GM18867 (cell line): Measurements from ENCODE around the gene FOXE3.
A peak's percentile ranks its signal among the peaks of the same experiment; 100 is the strongest.

ENCODE experiments used
- ATAC-seq: cut with Tn5 transposase; IDR thresholded peaks from one replicate; pipeline ENCODE4 v1.9.1; 2021; ENCODE audit warnings: mild to moderate bottlenecking, moderate library complexity; ENCODE audit not compliant: unreplicated experiment

The FOXE3 gene

DNA sequence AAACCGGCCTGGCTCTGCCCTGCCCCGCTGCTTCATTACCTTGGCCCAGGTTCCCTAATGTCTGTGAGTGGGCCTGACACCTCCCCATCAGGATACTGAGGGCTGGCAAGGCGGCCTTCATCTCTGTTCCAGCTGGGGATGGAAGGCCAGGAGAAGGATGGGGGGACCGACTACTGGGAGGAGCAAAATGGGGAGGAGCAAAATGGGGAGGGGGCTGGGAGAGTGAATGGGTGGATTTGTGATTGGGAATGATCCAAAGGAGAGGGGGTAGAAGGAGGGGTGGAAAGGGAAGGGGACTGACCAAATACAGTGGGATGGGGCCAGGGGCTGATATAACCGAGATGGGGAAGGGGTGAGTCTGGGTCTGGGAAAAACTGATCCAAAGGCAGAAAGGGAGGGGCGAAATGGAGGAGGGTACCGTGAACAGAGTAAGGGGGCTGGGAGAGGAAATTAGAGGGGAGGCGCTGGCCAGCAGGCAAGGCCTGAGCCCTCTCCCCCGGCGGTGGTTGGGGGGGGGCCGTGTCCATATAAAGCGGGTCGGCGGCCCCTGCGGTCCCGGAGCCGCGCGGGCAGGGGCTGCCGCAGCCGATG is at the start of gene FOXE3:
Gene FOXE3 (plus strand): TSS at position 558 of the 591 bp plus-strand sequence. CDS start 31 bp downstream, at position 589.
- ATAC-seq = no peak

DNA sequence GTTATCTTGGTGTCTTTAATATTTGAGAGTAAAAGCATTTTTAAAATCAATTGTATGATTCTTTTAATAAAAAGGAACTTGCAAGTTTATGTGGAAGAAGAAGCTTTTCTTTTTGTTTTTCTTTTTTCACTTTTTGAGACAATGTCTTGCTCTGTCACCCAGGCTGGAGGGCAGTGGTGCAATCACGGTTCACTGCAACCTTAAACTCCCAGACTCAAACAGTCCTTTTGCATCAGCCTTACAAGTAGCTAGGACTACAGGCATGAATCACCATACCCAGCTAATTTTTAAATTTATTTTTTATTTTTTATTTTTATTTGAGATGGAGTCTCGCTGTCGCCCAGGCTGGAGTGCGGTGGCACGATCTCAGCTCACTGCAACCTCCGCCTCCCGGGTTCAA is 48.4 kb upstream of the FOXE3 start:
- ATAC-seq = no peak

DNA sequence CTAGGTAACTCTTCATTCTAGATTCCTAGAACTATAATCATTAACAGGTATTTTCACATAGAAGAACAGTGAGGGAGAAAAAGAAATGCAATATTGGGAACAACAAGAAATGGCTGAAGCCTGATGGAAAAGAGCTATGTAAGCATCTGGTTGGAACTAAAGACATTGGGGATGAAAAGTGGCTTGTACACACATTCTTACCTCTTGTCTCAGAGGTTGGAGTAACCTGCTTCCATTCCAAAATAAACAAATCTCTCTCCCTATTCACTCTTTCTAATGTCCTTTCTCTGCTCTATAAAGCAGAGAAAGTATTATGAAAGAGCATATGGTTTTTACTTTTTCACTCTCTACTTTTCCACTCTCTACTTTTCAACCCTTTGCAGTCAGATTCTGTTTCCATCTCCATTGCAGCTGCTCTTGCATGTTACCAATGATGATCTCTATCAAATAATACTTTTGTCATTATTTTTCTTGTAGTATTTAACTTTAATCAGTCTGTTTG is 45.0 kb upstream of the FOXE3 start:
- no peak for ATAC-seq

DNA sequence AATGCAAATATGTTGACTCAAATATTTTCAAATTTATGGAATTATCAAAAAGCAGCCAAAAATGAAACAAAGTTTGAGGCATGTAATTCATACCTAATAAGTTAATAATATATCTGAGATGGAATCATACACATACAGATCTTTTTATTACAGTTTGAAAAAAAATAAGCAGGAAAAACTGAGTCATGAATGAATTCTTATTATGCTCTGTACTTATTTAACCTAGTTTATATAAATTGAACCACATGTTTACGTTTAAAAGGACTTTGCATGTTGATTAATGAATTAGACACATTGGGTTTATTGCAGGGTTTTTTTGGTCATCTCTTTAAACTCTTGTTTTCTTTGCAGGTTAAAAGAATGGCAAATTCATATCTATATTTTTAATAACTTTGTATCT is 41.6 kb upstream of the FOXE3 start:
- no peak for ATAC-seq

DNA sequence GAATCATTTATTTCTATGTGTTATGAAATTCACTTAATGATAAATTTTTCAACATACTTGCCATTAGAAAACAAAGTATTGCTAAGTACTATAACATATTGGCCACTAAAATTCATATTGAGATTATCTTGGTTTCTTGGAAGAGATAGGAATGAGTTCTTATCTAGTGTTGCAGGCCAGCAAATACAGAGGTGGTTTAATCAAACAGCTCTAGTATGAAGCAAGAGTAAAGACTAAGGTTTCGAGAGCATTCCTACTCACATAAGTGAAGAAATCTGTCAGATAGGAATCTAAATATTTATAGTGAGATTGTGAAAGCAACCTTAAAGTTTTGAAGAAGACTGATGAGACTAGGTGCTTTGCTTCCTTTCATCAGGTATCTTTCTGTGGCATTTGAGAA is 37.9 kb upstream of the FOXE3 start:
- no peak for ATAC-seq

DNA sequence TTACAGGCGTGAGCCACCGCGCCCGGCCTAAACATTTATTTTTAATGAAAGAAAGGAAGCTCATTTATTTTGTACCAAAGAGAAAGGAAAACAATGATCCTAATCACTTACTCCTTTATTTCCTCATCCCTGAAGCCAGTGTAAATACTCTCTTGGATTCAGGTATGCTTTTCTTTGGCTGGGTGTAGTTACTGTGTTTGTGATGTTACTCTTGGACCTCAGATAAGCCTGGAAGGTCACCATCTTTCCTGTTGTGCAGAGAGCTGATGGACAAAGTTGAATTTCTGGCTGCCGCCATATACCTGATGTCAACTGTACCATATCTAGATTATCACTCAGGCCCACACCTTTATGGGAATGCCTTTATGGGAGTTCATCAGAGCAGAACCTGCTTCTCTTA is 35.4 kb upstream of the FOXE3 start:
- ATAC-seq = no peak

DNA sequence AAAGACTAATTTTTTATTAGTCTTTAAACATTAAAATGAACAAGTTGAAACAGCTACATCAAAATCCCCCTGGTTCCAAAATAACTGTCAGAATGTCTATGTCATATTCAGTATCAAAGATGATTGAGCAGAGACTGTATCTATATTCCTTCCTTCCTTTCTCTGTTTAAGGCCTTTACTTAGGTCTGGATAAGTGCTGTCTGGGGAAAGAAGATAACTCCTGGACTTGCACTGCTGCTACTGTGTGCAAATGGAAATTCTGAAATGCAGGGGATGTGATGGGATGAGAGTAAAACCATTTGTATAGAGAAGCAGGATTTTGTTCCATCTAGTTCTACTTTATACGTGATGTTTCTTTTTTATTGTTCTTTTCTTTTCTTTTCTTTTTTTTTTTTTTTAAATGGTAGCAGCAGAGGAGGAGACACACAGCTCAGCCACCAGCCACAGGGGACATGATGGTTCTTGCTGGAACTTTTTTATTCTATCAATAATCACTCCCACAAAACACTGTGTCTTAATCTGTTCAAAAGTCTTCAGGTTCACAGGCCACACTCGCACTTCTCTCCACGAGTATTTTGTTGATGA is 33.6 kb upstream of the FOXE3 start:
- no peak for ATAC-seq

DNA sequence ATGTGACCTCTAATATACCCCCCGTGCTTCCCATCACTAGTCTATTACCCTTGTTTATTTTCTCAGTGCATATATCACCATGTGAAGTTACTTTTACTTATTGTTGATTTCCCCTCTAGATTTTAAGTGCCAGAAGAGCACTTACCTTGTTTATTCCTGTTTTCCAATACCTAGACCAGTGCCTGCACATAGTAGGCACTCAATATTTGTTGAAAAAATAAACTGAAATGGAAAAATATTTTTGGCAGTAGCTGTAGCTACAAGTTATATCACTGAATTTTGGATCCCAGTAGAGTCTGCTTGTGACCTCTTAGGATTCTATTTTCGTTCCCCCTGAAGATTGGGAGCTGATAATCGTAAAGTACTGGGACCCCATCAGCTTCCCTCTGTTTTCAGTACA is 32.0 kb upstream of the FOXE3 start:
- ATAC-seq = no peak

DNA sequence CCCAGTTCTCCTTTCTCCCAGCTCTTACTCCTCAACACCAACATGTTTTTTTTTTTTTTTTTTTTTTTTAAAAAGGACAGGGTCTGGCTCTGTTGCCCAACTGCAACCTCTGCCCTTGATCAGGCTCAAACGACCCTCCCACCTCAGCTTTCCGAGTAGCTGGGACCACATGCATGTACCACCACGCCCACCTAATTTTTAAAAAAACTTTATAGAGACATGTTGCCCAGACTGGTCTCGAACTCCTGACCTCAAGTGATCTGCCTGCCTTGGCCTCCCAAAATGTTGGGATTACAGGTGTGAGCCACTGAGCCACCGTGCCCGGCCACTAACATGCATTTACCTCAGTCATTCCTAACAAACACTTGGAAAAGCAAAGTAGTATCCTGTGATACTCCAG is 31.1 kb upstream of the FOXE3 start:
- ATAC-seq = no peak

DNA sequence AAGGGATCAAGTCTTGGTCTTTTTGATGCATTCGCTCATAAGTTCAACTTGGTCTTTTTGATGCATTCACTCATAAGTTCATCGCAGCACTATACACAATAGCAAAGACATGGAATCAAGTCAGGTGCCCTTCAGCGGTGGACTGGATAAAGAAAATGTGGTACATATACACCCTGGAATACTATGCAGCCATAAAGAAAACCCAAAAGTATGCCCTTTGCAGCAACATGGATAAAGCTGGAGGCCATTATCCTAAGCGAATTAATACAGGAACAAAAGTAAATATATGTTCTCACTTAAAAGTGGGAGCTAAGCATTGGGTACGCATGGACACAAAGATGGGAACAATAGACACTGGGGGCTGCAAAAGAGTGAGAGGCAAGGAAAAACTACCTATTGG is 29.8 kb upstream of the FOXE3 start:
- no peak for ATAC-seq

DNA sequence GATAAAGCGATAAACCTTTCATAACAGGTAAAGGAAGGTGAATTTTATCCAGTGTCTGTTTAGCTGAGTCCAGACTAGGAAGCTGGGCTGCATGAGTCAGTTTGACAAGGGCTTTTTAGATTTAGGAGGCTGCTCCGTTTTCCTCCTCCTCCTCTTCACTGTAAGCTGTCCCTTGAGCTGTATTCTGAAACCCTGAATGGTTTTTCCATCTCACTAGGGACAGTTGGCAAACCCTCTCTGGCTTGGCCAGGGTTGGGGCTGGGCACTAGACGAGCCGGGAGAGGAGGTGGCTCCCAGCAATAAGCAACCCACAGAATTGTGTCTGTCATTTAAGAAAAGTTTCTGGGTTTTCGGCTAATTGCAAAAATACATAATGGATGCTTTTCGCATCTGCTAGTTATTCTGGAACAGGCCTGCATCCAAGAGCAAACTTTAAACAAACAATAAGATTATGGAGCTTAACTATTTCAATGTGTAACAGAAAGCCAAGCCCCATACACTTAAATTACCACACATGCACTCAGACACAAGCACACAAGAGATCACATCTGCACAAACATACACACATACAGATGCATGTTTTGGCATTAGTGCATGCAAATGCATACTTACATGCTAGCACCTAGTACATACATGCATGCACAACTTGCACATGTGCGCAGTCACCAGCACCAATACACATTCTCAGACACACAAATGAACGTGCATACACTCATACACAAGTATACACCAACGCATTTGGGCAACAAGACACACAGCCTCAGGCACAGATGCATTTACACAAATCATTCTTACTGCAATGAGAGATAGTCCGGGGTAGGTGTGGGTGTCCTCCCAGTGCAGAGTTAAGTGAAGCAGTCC is 27.8 kb upstream of the FOXE3 start:
- ATAC-seq = no peak

DNA sequence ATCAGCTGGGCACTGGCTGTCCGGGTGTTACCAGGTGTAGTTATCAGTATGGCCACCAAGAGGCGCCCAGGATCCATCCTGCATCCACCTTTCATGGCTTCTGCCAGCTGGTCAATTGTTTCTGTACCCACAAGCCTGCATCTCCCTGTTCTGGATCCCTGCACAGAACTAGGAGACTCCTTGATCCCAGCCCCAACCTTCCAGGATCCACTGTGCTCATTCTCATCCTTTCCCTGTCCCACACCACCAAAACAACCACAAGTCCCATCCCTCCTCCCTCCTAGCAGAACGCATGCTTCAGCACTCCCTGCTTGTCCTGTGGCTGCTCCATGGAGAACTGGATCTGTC is 27.2 kb upstream of the FOXE3 start:
- peak; percentile 81 for ATAC-seq

DNA sequence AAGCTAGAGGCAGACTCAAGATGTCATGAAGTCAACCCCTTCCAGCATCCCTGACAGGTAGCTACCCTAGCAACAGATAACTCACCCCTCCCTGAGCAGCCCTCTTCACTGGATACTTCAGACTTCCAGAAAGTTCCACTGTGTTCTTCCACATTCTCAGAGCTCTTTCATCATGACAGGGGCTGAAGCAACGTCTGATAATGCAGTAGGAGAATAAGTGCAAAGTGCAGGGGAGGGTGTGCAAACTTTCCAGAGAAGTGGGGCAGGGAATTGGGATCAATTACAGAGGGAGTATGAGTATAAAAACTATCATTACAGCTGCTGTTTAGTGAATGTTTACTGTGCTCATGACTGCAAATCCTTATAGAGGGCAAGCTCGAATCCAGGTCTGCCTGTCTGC is 26.4 kb upstream of the FOXE3 start:
- ATAC-seq = no peak

DNA sequence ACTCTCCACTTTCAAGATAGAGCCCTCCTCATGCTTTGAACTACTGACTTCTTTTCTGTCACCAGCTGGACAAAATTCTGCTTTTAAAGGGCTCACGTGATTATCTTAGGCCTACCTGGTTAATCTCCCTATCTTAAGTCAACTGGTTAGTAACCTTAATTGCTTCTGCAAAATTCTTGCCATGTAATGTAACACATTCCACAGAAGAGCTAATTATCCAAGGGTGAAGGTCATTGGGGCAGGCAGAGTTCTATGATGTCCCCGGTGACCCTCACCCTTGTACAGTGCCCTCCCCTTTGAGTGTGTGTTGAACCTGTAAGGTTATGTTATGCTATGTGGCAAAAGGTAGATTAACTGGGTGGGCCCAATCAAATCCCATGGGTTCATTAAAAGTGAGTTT is 25.2 kb upstream of the FOXE3 start:
- ATAC-seq = no peak

DNA sequence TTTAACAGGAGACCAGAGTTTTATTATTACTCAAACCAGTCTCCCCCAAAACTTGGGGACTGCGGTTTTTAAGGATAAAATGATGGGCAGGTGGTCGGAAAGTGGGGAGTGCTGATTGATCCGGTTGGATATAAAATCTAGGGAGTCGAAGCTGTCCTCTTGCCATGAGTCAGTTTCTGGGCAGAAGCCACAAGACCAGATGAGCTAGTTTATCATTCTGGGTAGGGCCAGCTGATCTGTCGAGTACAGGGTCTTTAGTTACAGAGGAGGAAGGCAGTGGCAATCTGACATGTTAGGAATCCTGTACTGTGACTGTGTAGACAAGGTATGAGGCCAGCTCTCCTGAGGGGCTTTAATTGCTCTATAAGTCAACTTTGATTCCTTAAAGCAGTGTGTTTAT is 22.9 kb upstream of the FOXE3 start:
- no peak for ATAC-seq

DNA sequence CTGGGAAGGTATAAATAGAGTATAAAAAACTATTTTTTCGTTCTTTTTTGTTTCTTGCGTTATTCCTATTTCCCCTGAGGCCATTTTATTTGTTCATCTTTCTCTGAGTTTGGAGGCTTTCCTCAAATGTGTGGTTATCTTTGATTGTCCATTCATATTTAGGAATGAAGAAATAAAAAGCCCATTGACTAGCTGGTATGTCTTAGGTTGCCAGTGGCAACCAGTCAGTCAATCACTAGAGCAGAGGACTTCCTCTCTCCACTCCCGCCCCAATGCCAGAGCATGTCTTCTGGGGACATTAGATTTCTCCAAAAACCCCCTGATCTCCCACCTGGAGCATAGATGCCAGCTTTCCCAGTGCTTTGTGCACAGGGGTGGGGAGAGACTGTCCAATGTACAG is 20.7 kb upstream of the FOXE3 start:
- no peak for ATAC-seq

DNA sequence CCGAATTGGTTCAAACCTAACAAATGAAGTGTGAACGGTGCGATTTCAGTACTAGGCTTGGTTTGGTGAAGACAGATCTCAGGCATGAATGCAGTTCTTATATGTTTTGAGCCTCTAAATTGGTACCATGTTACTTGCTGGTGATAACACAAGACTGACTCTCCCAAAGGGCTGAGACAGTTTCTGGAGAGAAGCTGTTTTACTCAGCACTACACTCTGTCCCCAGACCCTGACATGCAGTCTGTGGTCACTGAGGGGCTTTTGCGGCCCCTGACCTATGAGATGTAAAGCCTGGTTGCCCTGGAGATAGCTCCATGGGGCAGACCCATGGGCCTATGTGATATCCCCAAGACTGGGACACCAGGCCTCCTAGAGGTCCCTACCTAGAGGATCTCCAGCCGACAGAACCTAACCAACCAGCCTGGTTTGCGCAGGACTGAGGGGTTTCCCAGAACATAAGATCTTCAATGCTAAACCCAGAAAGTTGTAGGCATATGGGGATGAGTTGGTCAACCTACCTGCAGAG is 19.4 kb upstream of the FOXE3 start:
- ATAC-seq = no peak

DNA sequence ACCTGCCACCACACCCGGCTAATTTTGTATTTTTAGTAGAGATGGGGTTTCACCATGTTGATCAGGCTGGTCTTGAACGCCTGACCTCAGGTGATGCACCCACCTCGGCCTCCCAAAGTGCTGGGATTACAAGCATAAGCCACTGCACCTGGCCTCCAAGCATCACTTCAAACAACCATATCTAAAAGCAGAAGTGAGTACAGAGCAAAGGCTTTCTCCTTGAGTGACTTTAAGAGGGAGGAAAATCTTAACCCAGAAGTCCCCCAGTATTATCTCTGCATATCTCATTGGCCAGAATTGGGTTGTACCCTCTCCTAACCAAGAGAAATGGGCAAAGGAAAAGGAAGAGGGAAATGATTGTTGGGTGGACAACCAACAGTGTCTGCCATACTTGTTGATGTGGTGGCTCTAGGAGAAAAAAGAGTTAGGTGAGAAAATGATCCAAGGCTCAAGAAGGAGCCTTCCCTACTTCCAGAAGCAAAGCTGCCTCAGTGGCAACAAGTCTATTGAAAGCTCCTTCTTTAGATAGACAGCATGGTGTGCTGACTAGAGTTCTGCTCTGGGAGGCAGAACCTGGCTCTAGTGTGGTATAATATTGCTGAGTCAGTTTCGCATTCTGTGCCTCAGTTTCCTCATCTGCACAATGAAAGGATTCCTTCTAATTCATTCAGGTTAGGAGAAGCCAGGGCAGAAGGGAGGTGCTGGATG is 16.8 kb upstream of the FOXE3 start:
- ATAC-seq = no peak

DNA sequence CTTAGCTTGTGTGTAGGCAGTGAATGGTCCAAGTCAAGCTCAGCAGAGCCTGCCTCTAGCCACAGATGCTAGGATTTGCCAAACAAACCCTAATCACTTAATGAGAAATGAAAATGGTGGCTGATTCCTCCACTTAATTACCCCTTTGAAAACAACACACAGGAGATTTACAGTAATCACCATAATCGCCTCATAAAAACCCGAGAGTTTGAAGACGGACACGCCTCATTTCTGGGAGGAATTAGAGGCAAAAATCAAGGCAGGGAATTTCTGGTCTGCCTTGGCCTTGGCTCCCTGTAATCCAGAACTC is 16.3 kb upstream of the FOXE3 start:
- no peak for ATAC-seq

DNA sequence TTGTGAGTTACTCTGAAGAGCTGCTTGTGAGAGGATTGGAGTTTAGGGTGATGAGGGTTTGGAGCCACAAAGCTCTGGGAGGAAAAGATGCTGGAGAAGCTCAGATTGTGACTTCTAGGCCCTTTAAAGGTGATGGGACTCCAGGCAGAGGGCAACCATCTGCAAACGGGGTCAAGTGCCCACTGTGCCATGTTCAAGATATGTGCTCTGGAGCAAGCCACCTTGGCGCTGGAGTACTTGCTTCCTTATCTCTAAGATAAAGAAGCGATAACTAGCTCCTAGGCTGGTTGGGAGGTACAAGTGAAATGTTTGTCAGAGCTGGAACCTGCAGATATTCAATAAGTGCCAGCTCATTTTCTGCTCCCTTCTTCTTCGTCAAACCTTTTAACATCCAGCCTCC is 14.3 kb upstream of the FOXE3 start:
- ATAC-seq = no peak

DNA sequence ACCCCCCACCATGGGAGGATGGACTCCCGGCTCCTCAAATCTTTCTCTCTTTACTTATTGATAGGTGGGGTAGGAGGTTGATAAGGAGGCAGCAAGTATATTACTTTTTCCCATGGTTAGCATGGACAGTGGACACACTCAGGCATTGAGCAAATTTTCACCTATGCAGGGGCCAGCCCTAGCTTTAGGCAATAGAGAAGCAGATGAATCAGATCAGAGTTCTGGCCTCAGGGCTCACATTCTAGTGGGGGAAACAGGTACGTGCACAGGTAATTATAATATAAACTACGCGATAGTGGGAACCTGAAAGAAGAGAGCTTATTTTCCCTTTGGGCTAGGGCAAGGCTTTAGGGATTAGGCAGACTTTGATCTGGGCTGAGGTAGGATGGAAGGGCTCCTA is 13.5 kb upstream of the FOXE3 start:
- ATAC-seq = no peak
